K562 (cell line): ENCODE results near the gene SLC10A2. TPM values are rescaled to one million over a fixed set of nuclear protein-coding genes. Genes with fewer than 3 reads are reported as not detected.

ENCODE experiments used
- ATAC-seq: fragments of 200-7000 bp; cut with Tn5 transposase; 3 replicates; pipeline ENCODE4 v1.9.1; 2020; ENCODE audit warnings: moderate library complexity
- BruUV-seq: library from RNA; stranded (reverse); fragments of 400-500 nt; replicated peaks from 2 replicates; lab custom pipeline; 2021; lab: Mats Ljungman, UMichigan
- CTCF ChIA-PET: fragments of 300-600 bp; formaldehyde crosslinking; extraction: SDS; loops from one replicate; lab custom pipeline; 2021; ENCODE audit warnings: low intra/inter-chr PET ratio; lab: Yijun Ruan, JAX
- POLR2A ChIA-PET: fragments of 300-600, 350-650 bp; sonication (Branson Sonifier 250); formaldehyde crosslinking; extraction: SDS; loops from one replicate; lab custom pipeline; 2021; ENCODE audit warnings: antibody characterized with exemption, inconsistent platforms; lab: Yijun Ruan, JAX
- DNase-seq, 4 experiments: peaks; one replicate each; pipeline versions ENCODE4 v3.0.0 to v3.0.0-alpha.2; 2011 to 2018; ENCODE audit warnings: low spot score in 3 of 4, mixed read lengths in 3 of 4; ENCODE audit errors: extremely low read depth in 1 of 4
- FAIRE-seq: peaks from 2 replicates; lab custom pipeline; 2011; peaks lifted over from hg19 to GRCh38; lab: Jason Lieb, UNC
- H2AFZ ChIP-seq: 2 replicates; pipeline ENCODE4 v1.6.0; 2011; ENCODE audit warnings: low read depth, low read length, control low read depth, inconsistent platforms
- H3K27ac ChIP-seq: fragments of 200-600 bp; 3 replicates; pipeline ENCODE4 v1.8.0; 2011; ENCODE audit warnings: low read depth, mild to moderate bottlenecking, control low read depth, inconsistent platforms, low read length, moderate library complexity, mixed read lengths; ENCODE audit errors: extremely low read depth
- H3K27me3 ChIP-seq, 2 experiments: fragments of 300-600 bp in 1 of 2; 2 replicates in 1 of 2; 3 replicates in 1 of 2; pipeline versions ENCODE4 v1.6.0 to v1.8.0; 2011; ENCODE audit warnings: inconsistent platforms in 2 of 2, low read length in 2 of 2, mild to moderate bottlenecking in 1 of 2, mixed read lengths in 1 of 2, moderate library complexity in 1 of 2; ENCODE audit not compliant: control insufficient read depth in 2 of 2, insufficient read depth in 2 of 2
- H3K36me3 ChIP-seq: fragments of 300-600 bp; 3 replicates; pipeline ENCODE4 v1.8.0; 2011; ENCODE audit warnings: mild to moderate bottlenecking, low read length, inconsistent platforms; ENCODE audit not compliant: control insufficient read depth, insufficient read depth
- H3K4me1 ChIP-seq, 2 experiments: fragments of 200-600 bp in 1 of 2; replicated peaks in 1 of 2; 2 replicates in 1 of 2; 3 replicates in 1 of 2; pipeline versions ENCODE4 v1.5.1 to v1.8.0; 2011; ENCODE audit warnings: inconsistent platforms in 2 of 2, low read length in 2 of 2, mild to moderate bottlenecking in 1 of 2, mixed read lengths in 1 of 2, moderate library complexity in 1 of 2; ENCODE audit not compliant: control insufficient read depth in 2 of 2, insufficient read depth in 2 of 2
- H3K4me2 ChIP-seq: 2 replicates; pipeline ENCODE4 v1.6.1; 2011; ENCODE audit warnings: low read length, control low read depth, inconsistent platforms, mixed read lengths; ENCODE audit not compliant: insufficient read depth
- H3K4me3 ChIP-seq: fragments of 200-600 bp; sonication (generic), shearing (Covaris generic); 2 replicates; pipeline ENCODE4 v1.5.1; 2016; ENCODE audit warnings: control low read depth, inconsistent platforms
- H3K79me2 ChIP-seq: fragments of 200-600 bp; 3 replicates; pipeline ENCODE4 v1.8.0; 2011; ENCODE audit warnings: low read length, inconsistent platforms; ENCODE audit not compliant: control insufficient read depth, insufficient read depth
- H3K9ac ChIP-seq, 2 experiments: 2 replicates each; pipeline versions ENCODE4 v1.6.0 to v1.6.1; 2011; ENCODE audit warnings: low read depth in 2 of 2, low read length in 2 of 2, control low read depth in 1 of 2, inconsistent platforms in 1 of 2, mild to moderate bottlenecking in 1 of 2, mixed read lengths in 1 of 2; ENCODE audit not compliant: insufficient read depth in 1 of 2
- H3K9me1 ChIP-seq: one replicate; pipeline ENCODE4 v1.6.0; 2011; ENCODE audit warnings: inconsistent platforms, mild to moderate bottlenecking, low read length, moderate library complexity; ENCODE audit not compliant: control insufficient read depth, insufficient read depth
- H3K9me3 ChIP-seq: replicated peaks from 2 replicates; pipeline ENCODE4 v1.5.1; 2011; ENCODE audit warnings: low read depth, low read length, inconsistent platforms; ENCODE audit not compliant: control insufficient read depth, insufficient read depth
- H4K20me1 ChIP-seq: replicated peaks from 2 replicates; pipeline ENCODE4 v1.6.1; 2011; ENCODE audit warnings: low read length, inconsistent platforms, mixed read lengths; ENCODE audit not compliant: control insufficient read depth, insufficient read depth
- MCM3 ChIP-seq: fragments of 450-650 bp; IDR thresholded peaks from 2 replicates; pipeline ENCODE4 v1.6.1; 2016
- NFE2L1 ChIP-seq: fragments of 450-650 bp; IDR thresholded peaks from 2 replicates; pipeline ENCODE4 v1.6.1; 2016; ENCODE audit warnings: missing genetic modification characterization, low read depth, mild to moderate bottlenecking, missing compliant biosample characterization, moderate library complexity, borderline replicate concordance
- SMAD4 ChIP-seq: fragments of 250-450 bp; sonication (Bioruptor Pico); conservative IDR thresholded peaks from 2 replicates; pipeline ENCODE4 v1.8.0; 2021; ENCODE audit warnings: inconsistent platforms, mild to moderate bottlenecking, moderate library complexity
- XRCC4 ChIP-seq: IDR thresholded peaks from one replicate; pipeline ENCODE4 v1.6.1; 2011; ENCODE audit not compliant: insufficient read depth, insufficient read length; ENCODE audit errors: extremely low read depth
- ZBTB2 ChIP-seq: fragments of 450-650 bp; IDR thresholded peaks from 2 replicates; pipeline ENCODE4 v1.6.1; 2016; ENCODE audit warnings: antibody characterized with exemption
- ZBTB26 ChIP-seq: fragments of 450-650 bp; formaldehyde crosslinking; IDR thresholded peaks from 2 replicates; pipeline ENCODE4 v1.4.0; 2022; ENCODE audit warnings: missing genetic modification characterization
- ZNF407 ChIP-seq: fragments of 450-650 bp; IDR thresholded peaks from 2 replicates; pipeline ENCODE4 v1.6.1; 2016; ENCODE audit warnings: low read depth
- ZNF518B ChIP-seq: fragments of 250-450 bp; sonication (Bioruptor Pico); IDR thresholded peaks from 2 replicates; pipeline ENCODE4 v1.5.0; 2021; ENCODE audit warnings: mild to moderate bottlenecking, moderate library complexity
- whole genome bisulfite sequencing: fragments of 100-300 bp; shearing (Covaris generic); methylation state at CpG from one replicate; pipeline ENCODE4 v1.1.6; 2016; ENCODE audit warnings: low coverage, mixed read lengths; ENCODE audit not compliant: insufficient coverage; ENCODE audit errors: missing lambda C conversion rate; 5-methylcytosine and 5-hydroxymethylcytosine counted together
- in situ Hi-C: fragments of 300-500 bp; cut with MboI; formaldehyde crosslinking; loops from 4 replicates; pipeline ENCODE4 v1.15.0; 2018; ENCODE audit warnings: inconsistent platforms, mixed read lengths
- intact Hi-C: fragments of 100-400 bp; cut with micrococcal nuclease; formaldehyde crosslinking; loops from 2 replicates; pipeline ENCODE4 v1.14.2; 2022
- polyA plus RNA-seq, 8 experiments: library from polyadenylated mRNA; depleted of rRNA in 4 of 8; stranded (reverse) in 5 of 8; unstranded in 3 of 8; fragments of >200 nt; fragmentation: Nextera tagmentation in 2 of 8; fragmentation: Illumina TruSeq in 1 of 8; extraction: Ambion mirVana in 2 of 8; extraction: Trizol in 1 of 8; gene quantifications; 2 replicates each; pipeline versions ENCODE4 v1.2.1 to v1.2.3, GENCODE V29; 2011 to 2014; ENCODE audit warnings: inconsistent platforms in 1 of 8, missing spikeins in 1 of 8
- total RNA-seq, 7 experiments: library from RNA; depleted of rRNA in 6 of 7; stranded (reverse); fragments of >200 nt in 6 of 7; fragmentation: Illumina TruSeq in 2 of 7; extraction: Trizol in 2 of 7; gene quantifications; 2 replicates each; pipeline versions ENCODE4 v1.2.1 to v1.2.3, GENCODE V29; 2011 to 2021; ENCODE audit warnings: low replicate concordance in 1 of 7

The SLC10A2 gene
- total and polyA plus RNA-seq, 9 of the 15 experiments (the other 6 are each of a cell fraction or from before 2014, with no cell fraction given), result not detected

GRCh38 chr13:103101901-103102300, 35.7 kb upstream of the SLC10A2 start:
- no peak overlapping the region for H2AFZ ChIP-seq
- in situ Hi-C loops, result no loop called here
- no TSS peak for BruUV-seq
- no peaks in the 10 kb centered on the region for H3K36me3 ChIP-seq
- H3K4me2 ChIP-seq, result no peak overlapping the region
- H3K27me3 ChIP-seq, result no peaks in the 10 kb centered on the region
- no peaks in the 10 kb centered on the region for H3K9me3 ChIP-seq
- WGBS, result 0% methylated on average over 5 of the region's 7 CpGs
- H3K4me1 ChIP-seq, result no peaks in the 10 kb centered on the region
- no peak overlapping the region for H3K9ac ChIP-seq
- ChIA-PET POLR2A (no interaction called here), CTCF (no interaction called here)
- FAIRE-seq, result no peak
- H4K20me1 ChIP-seq, result no peaks in the 10 kb centered on the region
- no peak overlapping the region for H3K4me3 ChIP-seq
- no peak for DNase-seq
- no peaks in the 10 kb centered on the region for H3K79me2 ChIP-seq
- intact Hi-C loops, result no loop called here
- ATAC-seq, result no peak
- H3K27ac ChIP-seq, result no peak overlapping the region
- no peaks in the 10 kb centered on the region for H3K9me1 ChIP-seq
- no peak for TF ChIP-seq ZBTB26
- TF ChIP-seq MCM3, result no peak
- no peak for TF ChIP-seq XRCC4
- TF ChIP-seq NFE2L1, result no peak
- TF ChIP-seq ZNF407, result no peak
- TF ChIP-seq ZBTB2, result no peak
- no peak for TF ChIP-seq ZNF518B (CRISPR knock-in tag)
- TF ChIP-seq SMAD4, result no peak
